Measurements from ENCODE around the gene PAPOLG. TPM values are rescaled to one million over a fixed set of nuclear protein-coding genes. Genes with fewer than 3 reads are reported as not detected.

PAPOLG gene
- total RNA-seq, 1 donor from 2014 or later = 2.9 TPM

Other genes with a start within 250 kb of the PAPOLG start
- gene BCL11A, start 202.6 kb upstream of the PAPOLG start, total RNA-seq = 0.50 TPM
- 4.4 TPM for gene REL, start 125.3 kb downstream of the PAPOLG start, total RNA-seq

All from left lobe of liver (tissue), 1 donor.